DMS79 treated with DMSO at 0.1 percent for 48 hours (cell line): ENCODE data around the gene SRSF8.

Source experiments
- DNase-seq: peaks from one replicate; lab custom pipeline; 2025; lab: John Stamatoyannopoulos, UW

SRSF8 gene

GRCh38 chr11:95068549-95068948 lies 1.8 kb downstream of the SRSF8 start:
- DNase-seq, result peak; percentile 96

- DNase-seq, result no peak
Measured at GRCh38 chr11:95070471-95070870, 3.8 kb downstream of the SRSF8 start.

DNA sequence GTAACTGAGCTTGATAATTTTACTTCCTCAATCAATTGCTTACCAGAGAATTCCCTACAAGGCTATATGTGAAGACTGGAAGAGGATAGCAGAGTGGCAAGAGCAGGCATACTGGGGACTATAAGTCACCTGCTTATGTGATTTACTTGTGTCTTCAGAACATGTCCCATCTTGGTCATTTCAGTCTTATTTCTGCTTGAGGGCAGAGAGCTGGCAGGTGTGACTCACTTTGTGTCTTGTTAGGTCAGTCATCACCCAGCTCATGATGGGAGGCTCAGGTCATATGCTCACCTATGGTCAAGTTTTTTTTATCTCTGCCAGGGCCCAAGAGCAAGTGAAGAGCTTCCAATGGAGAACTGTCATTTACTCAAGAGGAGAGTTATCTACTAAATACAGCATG lies 6.2 kb downstream of the SRSF8 start:
- DNase-seq, result no peak

GRCh38 chr11:95074792-95075563 lies 8.3 kb downstream of the SRSF8 start:
- DNase-seq, result peak; percentile 91

DNA sequence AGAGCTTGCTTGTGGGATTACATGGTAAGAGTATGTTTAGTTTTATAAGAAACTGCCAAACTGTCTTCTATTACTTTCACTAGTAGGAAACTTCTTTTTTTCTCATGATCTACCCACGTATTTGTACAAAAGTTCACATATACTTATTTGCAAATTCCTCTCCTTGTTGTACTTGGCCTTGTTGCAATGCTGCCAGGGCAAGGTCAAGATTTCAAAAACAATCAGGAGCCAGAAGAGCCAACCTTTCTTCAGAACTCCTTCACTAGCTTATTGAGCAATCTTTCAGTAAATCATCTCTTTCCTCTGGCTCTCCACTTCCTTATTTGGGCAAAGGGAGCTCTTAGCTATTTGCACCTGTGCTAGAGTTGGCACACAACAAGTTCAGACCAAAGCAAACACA lies 9.7 kb downstream of the SRSF8 start:
- peak; percentile 97 for DNase-seq

GRCh38 chr11:95076981-95077380 lies 10.3 kb downstream of the SRSF8 start:
- DNase-seq, result peak; percentile 87

DNA sequence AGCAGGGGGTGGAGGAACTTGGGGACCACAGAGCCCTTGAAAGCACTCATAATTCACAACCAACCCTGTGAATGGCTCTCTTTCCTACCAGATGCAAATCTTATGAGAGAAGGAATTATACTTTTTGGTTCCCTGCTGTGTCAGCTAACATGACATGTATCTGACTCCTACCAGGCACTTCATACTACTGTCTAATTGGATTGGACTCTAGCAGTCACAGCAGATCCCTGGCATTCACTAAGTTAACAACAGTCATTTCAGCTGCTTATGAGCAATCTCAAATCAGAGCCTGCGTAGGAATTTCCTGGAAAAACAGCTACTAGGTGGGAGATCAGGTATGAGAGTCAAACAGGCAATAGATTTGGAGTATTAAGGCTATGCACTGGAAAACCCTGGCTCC lies 11.8 kb downstream of the SRSF8 start:
- DNase-seq, result peak; percentile 88

- DNase-seq, result no peak
Measured at GRCh38 chr11:95081010-95081409, 14.3 kb downstream of the SRSF8 start.

- DNase-seq, result no peak
Measured at GRCh38 chr11:95081412-95081811, 14.7 kb downstream of the SRSF8 start.

DNA sequence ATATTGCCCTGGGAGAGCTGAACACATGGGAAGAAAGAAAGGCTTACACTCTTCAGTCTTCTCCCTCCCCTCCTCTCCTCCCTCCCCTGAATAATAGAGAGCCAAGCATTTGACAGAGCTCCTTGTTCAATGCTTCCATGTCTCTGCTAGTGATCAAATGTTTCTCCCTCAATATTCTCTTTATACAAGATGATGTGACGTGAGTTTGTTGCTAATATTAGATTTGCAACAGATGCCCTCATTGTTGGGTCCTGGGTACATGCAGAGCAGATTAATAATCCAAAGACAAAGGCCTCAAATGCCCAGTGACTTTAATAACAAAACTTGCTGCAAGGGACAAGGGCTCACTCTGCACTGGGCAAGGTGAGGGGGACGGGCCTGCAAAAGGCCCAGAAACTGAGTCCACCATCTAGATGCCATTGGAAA lies 15.9 kb downstream of the SRSF8 start:
- no peak for DNase-seq

GRCh38 chr11:95084509-95084908 lies 17.8 kb downstream of the SRSF8 start:
- DNase-seq, result no peak

- no peak for DNase-seq
Measured at GRCh38 chr11:95085117-95085816, 18.5 kb downstream of the SRSF8 start.

- no peak for DNase-seq
Measured at GRCh38 chr11:95086151-95086550, 19.4 kb downstream of the SRSF8 start.

GRCh38 chr11:95086836-95087570 lies 20.3 kb downstream of the SRSF8 start:
- no peak for DNase-seq

GRCh38 chr11:95088946-95089619 lies 22.4 kb downstream of the SRSF8 start:
- DNase-seq, result no peak

DNA sequence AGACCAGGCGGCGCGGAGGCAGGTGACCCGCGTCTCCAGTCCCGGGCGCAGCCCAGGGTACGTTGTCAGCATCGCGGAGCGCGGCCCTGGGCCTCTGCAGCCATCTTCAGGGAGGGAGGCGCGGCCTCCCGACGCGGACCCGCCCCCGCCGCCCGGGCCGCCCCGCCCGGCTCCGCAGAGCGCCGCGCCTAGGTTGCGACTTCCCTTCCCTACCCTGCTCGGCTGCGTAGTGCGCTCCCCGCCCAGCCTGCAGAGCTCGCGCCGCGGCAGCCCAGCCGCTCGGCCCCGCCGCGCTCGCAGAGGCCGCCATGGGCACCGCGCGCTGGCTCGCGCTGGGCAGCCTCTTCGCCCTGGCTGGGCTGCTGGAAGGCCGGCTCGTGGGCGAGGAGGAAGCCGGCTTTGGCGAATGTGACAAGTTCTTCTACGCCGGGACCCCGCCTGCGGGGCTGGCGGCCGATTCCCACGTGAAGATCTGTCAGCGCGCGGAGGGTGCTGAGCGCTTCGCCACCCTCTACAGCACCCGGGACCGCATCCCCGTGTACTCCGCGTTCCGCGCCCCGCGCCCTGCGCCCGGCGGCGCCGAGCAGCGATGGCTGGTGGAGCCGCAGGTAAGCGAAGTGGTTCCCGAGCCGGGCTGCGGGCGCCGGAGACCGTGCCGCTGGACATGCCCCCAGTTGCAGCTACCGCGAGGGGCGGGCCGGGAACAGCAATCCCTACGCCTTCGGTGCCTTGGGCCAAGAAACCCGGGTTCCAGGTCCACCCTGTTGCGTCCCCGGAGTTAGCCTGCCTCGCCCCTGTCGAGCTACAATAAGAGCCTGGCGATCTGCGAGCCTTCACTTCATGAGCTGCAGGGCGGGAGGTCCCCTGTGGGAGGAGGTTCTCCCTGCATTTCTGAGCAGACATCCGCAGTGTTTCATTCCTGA lies 23.2 kb downstream of the SRSF8 start, which contains the start of gene ENDOD1:
Gene ENDOD1 (plus strand): TSS at position 227 of the 923 bp plus-strand sequence. CDS start 82 bp downstream, at position 309.
- DNase-seq, result peak; percentile 58

DNA sequence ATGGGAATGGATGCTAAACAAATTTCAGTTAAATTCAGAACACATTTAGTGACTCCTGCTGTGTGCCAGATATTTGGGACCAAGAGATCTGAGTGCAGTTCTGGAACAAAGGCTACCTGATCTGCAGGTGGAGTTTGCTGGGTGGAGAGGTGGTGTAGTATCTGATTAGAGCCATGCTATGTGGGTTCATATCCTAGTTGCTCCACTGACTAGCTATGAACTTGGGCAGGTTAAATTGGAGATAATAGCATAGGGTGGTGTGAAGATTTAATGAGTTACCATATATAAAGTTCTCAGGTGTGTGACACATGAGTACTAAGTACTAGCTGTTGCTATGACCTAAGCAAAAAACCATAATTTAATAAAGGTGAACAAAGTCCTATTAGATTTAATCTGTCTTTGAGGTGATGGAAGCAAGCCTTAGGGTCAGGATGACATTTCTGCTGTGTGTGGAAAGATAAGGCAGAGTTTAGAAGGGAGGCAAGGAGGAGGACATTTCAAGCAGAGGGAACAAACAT lies 25.0 kb downstream of the SRSF8 start:
- no peak for DNase-seq

DNA sequence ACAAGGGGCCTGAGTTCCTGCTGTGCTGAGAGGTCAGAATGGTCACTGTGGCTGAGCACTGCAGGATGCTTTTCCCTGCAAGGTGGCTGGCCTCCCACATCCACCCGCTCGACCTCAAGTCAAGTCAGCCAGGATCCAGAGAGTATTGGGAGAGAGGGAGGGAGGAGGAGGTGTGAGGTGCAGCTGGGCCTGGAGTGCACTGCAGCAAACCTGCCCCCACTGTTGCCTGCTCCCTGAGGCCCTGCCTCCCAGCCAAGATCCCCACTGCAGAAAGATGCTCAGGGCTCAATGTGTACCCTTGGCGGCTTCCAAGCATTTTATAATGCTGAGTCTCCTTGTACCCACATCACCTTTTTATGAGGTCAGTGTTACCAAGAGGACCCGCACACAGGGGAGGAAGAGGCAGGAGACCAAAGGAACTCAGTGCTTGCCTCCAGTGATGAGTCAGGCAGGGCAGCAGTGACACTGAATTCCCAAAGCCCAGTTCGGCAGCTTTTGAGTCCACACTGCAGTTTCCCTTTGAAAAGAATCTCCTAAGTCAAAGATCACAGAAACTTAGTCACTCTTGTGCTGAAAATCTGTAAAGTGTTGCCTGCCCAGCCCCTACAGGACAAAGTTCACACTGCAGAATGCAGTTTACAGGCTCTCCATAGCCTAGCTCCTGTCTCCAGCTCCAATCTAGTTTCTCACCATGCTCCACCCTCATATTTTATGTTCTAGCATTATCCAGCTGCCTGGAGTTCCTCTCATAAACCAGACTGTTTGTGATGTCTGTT lies 26.0 kb downstream of the SRSF8 start:
- DNase-seq, result no peak

- DNase-seq, result no peak
Measured at GRCh38 chr11:95093548-95093947, 26.8 kb downstream of the SRSF8 start.
